IPS DF 6.9 (cell line): ENCODE measurements around the gene UBE2H.

ENCODE experiments used
- DNase-seq: peaks from one replicate; pipeline ENCODE4 v3.0.0-alpha.2; 2013; ENCODE audit warnings: low read depth, low spot score
- H3K27ac ChIP-seq: one replicate; pipeline ENCODE4 v1.5.1; 2013; ENCODE audit warnings: low read length, control low read depth
- H3K27me3 ChIP-seq: 2 replicates; pipeline ENCODE4 v1.6.1; 2013; ENCODE audit warnings: mild to moderate bottlenecking, low read length; ENCODE audit not compliant: control insufficient read depth, insufficient read depth
- H3K36me3 ChIP-seq: 2 replicates; pipeline ENCODE4 v1.6.1; 2013; ENCODE audit warnings: low read length; ENCODE audit not compliant: control insufficient read depth, insufficient read depth
- H3K4me1 ChIP-seq: 2 replicates; pipeline ENCODE4 v1.6.1; 2013; ENCODE audit warnings: low read length; ENCODE audit not compliant: control insufficient read depth, insufficient read depth
- H3K4me3 ChIP-seq: 2 replicates; pipeline ENCODE4 v1.5.1; 2013; ENCODE audit warnings: mild to moderate bottlenecking, low read length
- H3K9me3 ChIP-seq: 2 replicates; pipeline ENCODE4 v1.6.1; 2013; ENCODE audit warnings: low read length, inconsistent platforms; ENCODE audit not compliant: control insufficient read depth, insufficient read depth
- WGBS: extraction: QIAGEN DNeasy Blood & Tissue Kit; methylation state at CpG from one replicate; pipeline ENCODE4 v1.1.7; 2013; ENCODE audit warnings: mixed read lengths, missing lambda C conversion rate; ENCODE audit not compliant: insufficient read length, insufficient coverage; 5-methylcytosine and 5-hydroxymethylcytosine counted together

Gene UBE2H

DNA sequence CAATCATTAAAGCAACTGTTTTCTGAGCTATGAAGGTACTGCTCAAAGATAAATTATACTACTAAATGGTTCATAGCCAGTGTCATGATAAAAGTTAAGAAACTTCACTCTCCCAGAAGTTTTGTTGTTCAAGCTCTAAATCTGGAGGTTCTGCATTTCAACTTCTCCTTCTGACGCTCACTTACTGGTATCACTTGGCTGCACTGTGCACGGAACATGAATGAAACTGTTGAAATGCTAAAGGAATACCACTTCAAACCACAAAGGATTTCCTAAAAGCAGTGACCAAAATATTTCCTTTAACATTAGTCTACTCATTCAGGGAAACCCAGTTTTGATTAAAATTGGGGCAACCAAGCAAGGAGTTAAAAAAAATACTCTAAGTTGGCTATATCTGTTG lies 93.6 kb downstream of the UBE2H start:
- no peak overlapping the region for H3K4me3 ChIP-seq
- no CpG with 5 or more reads among the region's 2 CpGs for WGBS
- no peak overlapping the region for H3K27ac ChIP-seq
- no peak for DNase-seq
- H3K9me3 ChIP-seq, result no peaks in the 10 kb centered on the region
- no peaks in the 10 kb centered on the region for H3K27me3 ChIP-seq
- no peaks in the 10 kb centered on the region for H3K36me3 ChIP-seq
- peaks cover 2% of the 10 kb centered on the region; the same call in 1 of the 2 replicates for H3K4me1 ChIP-seq

DNA sequence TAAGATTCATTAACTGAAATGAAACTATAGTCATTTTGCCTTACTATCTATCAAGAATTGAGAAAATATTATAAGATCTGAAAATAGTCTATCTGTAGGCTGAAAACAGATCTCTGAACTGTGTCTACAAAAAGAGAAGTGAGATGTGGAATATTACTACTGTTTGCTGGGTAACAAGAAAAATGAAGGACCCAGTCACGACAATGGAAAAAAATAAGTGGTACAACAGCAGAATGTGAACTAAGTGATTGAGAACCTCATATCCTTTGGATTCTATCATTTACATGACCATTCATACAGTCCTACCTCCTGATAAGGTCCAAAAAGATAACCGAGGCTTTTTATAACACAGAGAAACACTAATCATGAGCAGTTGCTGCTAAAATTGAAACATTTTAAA lies 94.3 kb downstream of the UBE2H start:
- no peak overlapping the region for H3K27ac ChIP-seq
- no peaks in the 10 kb centered on the region for H3K27me3 ChIP-seq
- H3K9me3 ChIP-seq, result no peaks in the 10 kb centered on the region
- no peak for DNase-seq
- no CpG with 5 or more reads among the region's 2 CpGs for WGBS
- H3K4me3 ChIP-seq, result no peak overlapping the region
- no peaks in the 10 kb centered on the region for H3K36me3 ChIP-seq
- peaks cover 2% of the 10 kb centered on the region; the same call in 1 of the 2 replicates for H3K4me1 ChIP-seq

DNA sequence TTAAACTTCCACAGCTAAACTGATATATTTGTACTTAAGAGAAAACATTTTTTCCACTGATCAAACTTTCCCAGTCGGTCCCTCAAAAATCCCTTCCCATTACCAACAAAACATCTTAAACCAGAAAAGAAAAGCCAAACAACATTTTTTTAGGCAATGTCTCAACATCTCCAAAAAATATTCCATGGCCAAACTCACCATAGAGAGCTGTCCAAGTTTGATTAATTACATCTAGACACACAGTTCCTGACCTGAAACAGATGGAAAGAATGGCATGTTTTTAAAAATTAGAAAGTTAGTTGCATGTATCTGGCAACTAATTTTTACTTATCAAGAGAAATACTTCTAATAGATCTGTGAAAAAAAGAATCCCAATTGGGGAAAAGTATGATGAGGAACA lies 95.4 kb downstream of the UBE2H start:
- Histone ChIP-seq H3K9me3 (no peaks in the 10 kb centered on the region), H3K27ac (no peak overlapping the region), H3K4me3 (no peak overlapping the region), H3K36me3 (no peaks in the 10 kb centered on the region), H3K27me3 (no peaks in the 10 kb centered on the region), H3K4me1 (no peaks in the 10 kb centered on the region)
- DNase-seq, result no peak
- 100% methylated on average over 1 of the region's 1 CpG for WGBS

DNA sequence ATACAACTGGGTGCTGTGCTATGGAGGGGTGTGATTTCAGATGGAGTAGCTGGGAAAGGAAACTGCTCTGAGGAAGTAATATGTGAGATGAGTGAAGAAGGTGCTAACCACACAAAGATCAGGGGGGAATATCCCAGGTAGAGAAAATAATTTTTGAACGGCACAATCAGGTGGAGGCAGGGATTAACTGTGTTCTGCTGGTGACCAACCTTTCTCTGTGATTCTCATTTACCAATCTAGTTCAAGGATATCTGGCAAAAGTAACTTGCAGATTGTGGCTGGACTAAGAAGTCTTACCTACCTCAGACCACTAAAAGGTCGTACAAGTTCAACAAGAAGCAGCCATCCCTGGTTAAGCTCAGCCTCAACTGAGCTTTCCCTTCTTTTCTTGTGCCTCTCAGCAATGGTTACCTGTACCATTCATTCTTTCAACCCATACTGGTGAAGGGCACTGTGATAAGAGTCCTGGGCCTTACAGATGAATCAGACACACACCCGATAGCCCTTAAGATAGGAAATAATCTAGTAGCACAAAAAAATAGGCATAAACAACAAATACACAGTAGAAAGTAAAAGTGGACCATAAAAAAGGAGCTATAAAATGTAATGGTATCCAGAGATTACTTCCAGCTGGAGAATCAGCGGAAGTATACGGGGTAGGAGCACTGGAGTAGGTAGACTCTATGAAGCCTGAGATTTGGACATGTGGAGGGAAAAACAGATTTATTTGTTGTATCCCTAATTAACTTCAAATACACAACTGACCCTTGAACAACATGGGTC lies 96.6 kb downstream of the UBE2H start:
- WGBS, result no CpG with 5 or more reads among the region's 5 CpGs
- no peak overlapping the region for H3K27ac ChIP-seq
- no peak overlapping the region for H3K4me3 ChIP-seq
- H3K36me3 ChIP-seq, result no peaks in the 10 kb centered on the region
- no peaks in the 10 kb centered on the region for H3K4me1 ChIP-seq
- DNase-seq, result no peak
- H3K27me3 ChIP-seq, result no peaks in the 10 kb centered on the region
- no peaks in the 10 kb centered on the region for H3K9me3 ChIP-seq

DNA sequence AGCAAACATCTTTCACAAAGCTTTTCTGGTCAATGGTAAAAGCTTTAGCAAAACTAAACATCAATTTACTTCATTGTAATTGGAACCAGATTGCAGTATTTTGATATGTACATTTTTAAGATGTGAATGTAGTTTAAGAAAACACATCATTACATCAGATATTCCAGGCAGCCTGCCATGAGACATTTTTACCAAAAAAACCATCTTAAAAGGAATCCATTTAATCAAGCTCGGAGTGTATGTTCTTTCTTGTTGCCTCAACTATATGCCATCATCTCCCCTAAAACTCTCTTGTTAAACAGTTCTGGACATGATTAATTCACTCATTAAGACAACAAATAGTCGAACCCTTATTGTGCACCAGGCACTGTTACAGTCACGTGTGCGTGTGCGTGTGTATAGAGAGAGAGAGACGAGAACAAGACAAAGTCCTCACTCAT lies 97.5 kb downstream of the UBE2H start:
- Histone ChIP-seq H3K27me3 (no peaks in the 10 kb centered on the region), H3K36me3 (no peaks in the 10 kb centered on the region), H3K27ac (no peak overlapping the region), H3K9me3 (no peaks in the 10 kb centered on the region), H3K4me3 (no peak overlapping the region), H3K4me1 (peaks cover 2% of the 10 kb centered on the region; the same call in 1 of the 2 replicates)
- DNase-seq, result no peak
- no CpG with 5 or more reads among the region's 6 CpGs for WGBS

DNA sequence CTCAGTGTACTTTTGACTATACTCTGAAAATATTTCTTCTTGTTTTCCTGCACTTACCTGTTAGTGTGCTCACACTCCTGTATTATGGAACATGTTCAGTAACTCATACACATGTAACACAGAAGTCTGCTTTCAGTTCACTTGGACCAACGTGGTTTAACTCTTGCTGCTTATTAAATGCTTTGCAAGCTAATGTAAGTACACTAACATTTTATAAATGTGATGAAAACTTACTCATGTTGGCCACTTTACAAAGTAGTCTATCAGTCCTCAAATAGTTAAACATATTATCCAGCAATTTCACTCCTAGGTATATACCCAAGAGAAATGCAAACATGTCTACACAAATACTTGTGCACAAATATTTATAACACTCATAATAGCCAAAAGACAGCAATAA lies 98.4 kb downstream of the UBE2H start:
- H3K27ac ChIP-seq, result no peak overlapping the region
- H3K4me1 ChIP-seq, result peaks cover 2% of the 10 kb centered on the region; the same call in 1 of the 2 replicates
- no peak overlapping the region for H3K4me3 ChIP-seq

DNA sequence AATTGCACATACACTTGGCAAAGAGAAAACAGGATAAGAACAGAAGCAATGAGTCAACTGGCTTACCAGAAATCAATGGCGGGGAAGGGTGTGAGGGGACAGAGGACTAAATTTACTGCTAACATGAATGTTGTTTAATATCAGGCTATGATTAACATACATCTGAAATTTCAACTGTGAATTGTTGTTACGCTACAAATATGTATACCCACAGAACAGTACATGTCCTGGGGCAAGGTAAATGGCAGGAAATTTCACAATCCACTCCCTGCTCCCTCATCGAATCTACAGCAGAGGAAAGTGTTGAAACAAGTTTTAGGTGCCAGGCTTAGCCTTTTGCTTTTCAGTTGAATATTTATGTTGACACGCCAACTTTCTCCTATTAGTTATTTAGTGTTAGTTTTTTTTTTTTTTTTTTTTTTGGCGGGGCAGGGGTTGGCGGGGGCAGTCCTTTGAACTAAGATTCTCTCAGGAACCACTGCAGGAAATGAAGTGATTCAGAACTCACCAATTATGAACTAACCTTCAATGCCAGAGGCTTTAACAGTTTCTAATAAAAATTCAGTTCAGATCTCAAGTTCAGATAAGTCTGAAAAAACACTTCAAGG lies 99.0 kb downstream of the UBE2H start:
- Histone ChIP-seq H3K9me3 (no peaks in the 10 kb centered on the region), H3K4me1 (peaks cover 2% of the 10 kb centered on the region; the same call in 1 of the 2 replicates), H3K4me3 (no peak overlapping the region), H3K27ac (no peak overlapping the region), H3K36me3 (no peaks in the 10 kb centered on the region), H3K27me3 (no peaks in the 10 kb centered on the region)
- DNase-seq, result no peak
- WGBS, result no CpG with 5 or more reads among the region's 6 CpGs

More for the DNA sequence above, 98.4 kb downstream of the UBE2H start:
- no CpG with 5 or more reads among the region's 1 CpG for WGBS
- no peaks in the 10 kb centered on the region for H3K27me3 ChIP-seq
- no peak for DNase-seq
- no peaks in the 10 kb centered on the region for H3K9me3 ChIP-seq
- H3K36me3 ChIP-seq, result no peaks in the 10 kb centered on the region

DNA sequence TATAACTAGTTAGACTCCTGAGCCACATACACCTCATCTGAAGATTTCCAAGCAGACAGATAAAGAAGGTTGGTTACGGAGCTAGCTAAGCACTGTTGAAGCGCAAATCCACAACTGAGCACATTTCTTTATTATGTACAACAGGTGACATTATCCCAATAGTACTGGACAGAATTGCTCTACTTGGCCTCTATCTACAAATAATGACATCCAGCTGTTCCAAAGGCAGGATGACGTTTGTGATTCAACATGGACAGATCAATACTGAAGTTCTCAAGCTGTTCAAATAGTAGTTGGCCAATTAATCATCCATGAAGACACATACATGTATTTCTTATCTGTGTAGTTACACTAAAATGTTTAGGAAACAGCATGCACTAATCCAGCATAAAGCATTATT lies 101.0 kb downstream of the UBE2H start:
- H3K4me3 ChIP-seq, result no peak overlapping the region
- H3K36me3 ChIP-seq, result no peaks in the 10 kb centered on the region
- no peaks in the 10 kb centered on the region for H3K9me3 ChIP-seq
- no peaks in the 10 kb centered on the region for H3K27me3 ChIP-seq
- peaks cover 2% of the 10 kb centered on the region; the same call in 1 of the 2 replicates for H3K4me1 ChIP-seq
- no peak for DNase-seq
- no peak overlapping the region for H3K27ac ChIP-seq
- no CpG with 5 or more reads among the region's 3 CpGs for WGBS

DNA sequence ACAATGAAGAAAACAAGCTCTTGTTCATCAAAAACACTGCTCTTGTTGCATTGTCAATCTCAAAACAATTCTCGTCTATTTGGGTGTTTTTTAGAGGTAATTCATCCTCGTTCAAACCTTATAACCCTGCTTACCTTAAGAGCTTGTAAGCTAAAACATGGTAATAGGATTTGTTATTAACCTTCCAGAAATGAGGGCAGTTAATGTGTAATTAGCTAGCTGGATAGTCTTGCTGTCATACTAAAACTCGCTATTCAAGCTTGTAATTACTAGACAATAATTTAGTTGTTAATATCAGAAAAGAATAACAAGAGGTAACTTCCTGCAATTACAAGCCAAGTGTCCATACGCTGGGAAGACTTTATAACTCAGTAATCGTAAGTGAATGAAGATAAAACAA lies 101.6 kb downstream of the UBE2H start:
- Histone ChIP-seq H3K27ac (no peak overlapping the region), H3K4me3 (no peak overlapping the region), H3K27me3 (no peaks in the 10 kb centered on the region), H3K4me1 (peaks cover 2% of the 10 kb centered on the region; the same call in 1 of the 2 replicates), H3K9me3 (no peaks in the 10 kb centered on the region), H3K36me3 (no peaks in the 10 kb centered on the region)
- no peak for DNase-seq
- WGBS, result no CpG with 5 or more reads among the region's 5 CpGs

DNA sequence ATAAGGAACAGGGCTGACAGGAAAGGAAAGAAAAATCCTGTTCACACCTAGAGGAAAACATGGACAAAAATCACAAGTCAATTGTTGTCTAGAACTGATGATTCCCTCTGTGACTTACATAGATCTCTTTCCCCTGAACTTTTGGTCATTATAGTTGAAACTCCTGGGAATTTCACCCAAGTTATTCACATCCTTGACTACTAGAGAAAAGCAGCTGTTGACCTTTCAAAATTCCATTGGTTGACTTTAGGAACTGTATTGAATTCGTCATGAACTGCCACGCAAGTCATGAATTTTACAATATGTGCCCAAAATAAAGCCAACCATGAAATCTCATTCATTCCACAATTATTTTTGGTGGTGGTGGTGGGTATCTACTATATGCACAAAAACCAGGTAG lies 104.3 kb downstream of the UBE2H start:
- DNase-seq, result no peak
- no peak overlapping the region for H3K4me3 ChIP-seq
- no peak overlapping the region for H3K27ac ChIP-seq
- peaks cover 2% of the 10 kb centered on the region; the same call in 1 of the 2 replicates for H3K4me1 ChIP-seq
- WGBS, result no CpG with 5 or more reads among the region's 2 CpGs
- H3K36me3 ChIP-seq, result no peaks in the 10 kb centered on the region
- H3K9me3 ChIP-seq, result no peaks in the 10 kb centered on the region
- H3K27me3 ChIP-seq, result no peaks in the 10 kb centered on the region
